ENCODE measurements around the gene CTSC. TPM values are rescaled to one million over a fixed set of nuclear protein-coding genes. Genes with fewer than 3 reads are reported as not detected.

CTSC gene
- total RNA-seq, 1 donor from 2014 or later: 230 TPM

GRCh38 chr11:88358040-88358431 lies 20.5 kb upstream of the CTSC start:
- DNase-seq (ENCODE audit: low spot score in 2 of 2, unreplicated experiment in 2 of 2): no peak
- H3K4me1 Mint-ChIP-seq: peaks cover 38% of the 10 kb centered on the region
- no peaks in the 10 kb centered on the region for H3K36me3 Mint-ChIP-seq
- peak overlapping the region; percentile 90 for H3K27ac Mint-ChIP-seq
- TF ChIP-seq, protein P1, sequence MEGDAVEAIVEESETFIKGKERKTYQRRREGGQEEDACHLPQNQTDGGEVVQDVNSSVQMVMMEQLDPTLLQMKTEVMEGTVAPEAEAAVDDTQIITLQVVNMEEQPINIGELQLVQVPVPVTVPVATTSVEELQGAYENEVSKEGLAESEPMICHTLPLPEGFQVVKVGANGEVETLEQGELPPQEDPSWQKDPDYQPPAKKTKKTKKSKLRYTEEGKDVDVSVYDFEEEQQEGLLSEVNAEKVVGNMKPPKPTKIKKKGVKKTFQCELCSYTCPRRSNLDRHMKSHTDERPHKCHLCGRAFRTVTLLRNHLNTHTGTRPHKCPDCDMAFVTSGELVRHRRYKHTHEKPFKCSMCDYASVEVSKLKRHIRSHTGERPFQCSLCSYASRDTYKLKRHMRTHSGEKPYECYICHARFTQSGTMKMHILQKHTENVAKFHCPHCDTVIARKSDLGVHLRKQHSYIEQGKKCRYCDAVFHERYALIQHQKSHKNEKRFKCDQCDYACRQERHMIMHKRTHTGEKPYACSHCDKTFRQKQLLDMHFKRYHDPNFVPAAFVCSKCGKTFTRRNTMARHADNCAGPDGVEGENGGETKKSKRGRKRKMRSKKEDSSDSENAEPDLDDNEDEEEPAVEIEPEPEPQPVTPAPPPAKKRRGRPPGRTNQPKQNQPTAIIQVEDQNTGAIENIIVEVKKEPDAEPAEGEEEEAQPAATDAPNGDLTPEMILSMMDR (IDR thresholded peaks at IDR 0.05; ENCODE audit: unreplicated experiment): no peak
- no peak overlapping the region for H3K4me3 Mint-ChIP-seq
- no peaks in the 10 kb centered on the region for H3K9me3 Mint-ChIP-seq
- H3K27me3 Mint-ChIP-seq (ENCODE audit: low read depth): no peaks in the 10 kb centered on the region

DNA sequence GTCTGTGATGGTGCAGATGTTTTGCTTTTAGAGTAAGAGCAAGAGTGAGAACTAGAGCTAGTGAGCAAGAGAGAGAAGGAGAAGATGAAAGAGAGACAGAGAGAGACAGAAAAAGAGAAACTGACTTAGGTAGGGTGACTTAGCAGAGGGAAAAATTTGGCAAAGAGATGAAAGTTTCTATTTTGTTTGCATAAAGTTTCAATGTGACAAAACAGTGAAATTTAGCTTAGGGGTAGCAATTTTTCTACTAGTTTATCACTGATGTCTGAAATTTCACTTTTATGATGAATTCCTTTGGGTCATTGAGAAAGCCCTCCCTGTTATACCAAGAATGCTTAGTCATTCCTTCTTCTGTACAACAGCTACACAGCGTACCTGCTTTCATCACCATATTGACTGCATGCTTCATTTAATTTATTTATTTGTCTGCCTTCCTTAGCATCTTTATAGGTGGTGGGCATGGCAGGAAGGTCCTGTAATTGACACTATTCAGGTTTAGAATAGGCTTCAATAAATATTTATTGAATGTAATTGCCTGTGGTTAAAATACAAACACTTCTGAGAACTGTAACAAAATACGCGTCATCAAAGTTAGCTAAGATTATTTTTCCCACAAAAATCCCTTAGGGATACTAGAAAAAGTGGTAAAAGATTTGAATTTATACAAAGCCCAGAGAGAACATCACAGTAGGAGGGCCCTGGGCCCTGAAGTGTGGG lies 19.9 kb upstream of the CTSC start:
- Mint-ChIP-seq H3K9me3 (no peaks in the 10 kb centered on the region), H3K27ac (peak overlapping the region; percentile 90), H3K4me3 (no peak overlapping the region), H3K36me3 (no peaks in the 10 kb centered on the region), H3K4me1 (peaks cover 34% of the 10 kb centered on the region), H3K27me3 (ENCODE audit: low read depth) (no peaks in the 10 kb centered on the region)
- no peak for DNase-seq (ENCODE audit: low spot score in 2 of 2, unreplicated experiment in 2 of 2)
- TF ChIP-seq, protein P1 (IDR thresholded peaks at IDR 0.05; ENCODE audit: unreplicated experiment): no peak

- Mint-ChIP-seq H3K36me3 (no peaks in the 10 kb centered on the region), H3K9me3 (no peaks in the 10 kb centered on the region), H3K4me1 (peaks cover 41% of the 10 kb centered on the region), H3K27me3 (ENCODE audit: low read depth) (no peaks in the 10 kb centered on the region), H3K27ac (no peak overlapping the region), H3K4me3 (no peak overlapping the region)
- no peak for DNase-seq (ENCODE audit: low spot score in 2 of 2, unreplicated experiment in 2 of 2)
- TF ChIP-seq, protein P1 (IDR thresholded peaks at IDR 0.05; ENCODE audit: unreplicated experiment): no peak
Measured at GRCh38 chr11:88355887-88356286, 18.4 kb upstream of the CTSC start.

DNA sequence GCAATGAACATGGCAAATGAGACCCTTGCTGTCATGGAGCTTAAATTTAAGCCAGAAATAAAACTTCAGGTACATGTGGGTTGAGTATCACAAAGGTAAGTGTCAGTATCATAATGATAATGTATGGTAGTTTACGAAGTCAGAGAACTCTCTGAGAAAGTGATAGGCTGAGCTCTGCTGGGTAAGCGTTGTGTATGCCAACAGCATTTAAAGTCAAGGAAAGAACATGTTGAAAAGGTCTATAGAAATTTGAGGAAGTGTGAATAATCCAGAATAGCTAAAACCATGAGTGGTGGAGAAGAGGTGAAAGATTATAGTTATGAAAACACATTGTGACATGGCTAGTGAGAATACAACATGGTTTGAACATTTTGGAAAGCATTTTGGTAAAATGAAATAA lies 17.4 kb upstream of the CTSC start:
- Mint-ChIP-seq H3K4me1 (peaks cover 41% of the 10 kb centered on the region), H3K27ac (peak overlapping the region; percentile 11), H3K9me3 (no peaks in the 10 kb centered on the region), H3K36me3 (no peaks in the 10 kb centered on the region), H3K4me3 (no peak overlapping the region), H3K27me3 (ENCODE audit: low read depth) (no peaks in the 10 kb centered on the region)
- TF ChIP-seq, protein P1 (IDR thresholded peaks at IDR 0.05; ENCODE audit: unreplicated experiment): no peak
- DNase-seq (ENCODE audit: low spot score in 2 of 2, unreplicated experiment in 2 of 2): no peak

DNA sequence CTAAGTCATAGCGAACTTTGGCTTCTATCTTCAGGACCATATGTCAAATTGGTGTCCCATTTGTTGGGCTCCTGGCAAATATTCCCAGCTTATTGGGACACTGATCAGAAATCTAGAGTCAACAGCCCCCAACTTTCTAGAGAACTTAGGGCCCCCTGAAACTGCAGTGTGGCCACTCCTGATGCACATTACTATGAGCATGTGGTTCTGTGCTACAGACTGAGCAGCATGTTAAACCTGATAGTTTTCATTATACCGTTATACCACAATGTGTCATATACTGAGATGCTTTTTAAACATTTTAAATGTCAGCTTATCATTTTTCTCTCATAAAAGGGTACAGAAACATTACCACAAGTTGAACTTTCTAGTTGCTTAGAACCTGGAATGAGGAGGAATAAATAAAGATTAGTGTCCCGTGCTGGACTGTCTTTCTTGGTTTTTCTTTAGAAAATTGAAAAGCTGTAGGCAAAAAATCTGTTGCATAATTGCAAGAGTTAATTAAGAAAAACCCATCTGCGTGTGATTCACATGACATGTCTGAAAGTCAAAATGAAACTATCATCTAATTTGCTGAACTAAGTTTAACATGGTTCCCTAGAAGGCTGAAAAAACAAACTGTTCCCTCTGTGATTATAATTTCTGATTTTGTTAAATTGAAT lies 16.4 kb upstream of the CTSC start:
- Mint-ChIP-seq H3K4me1 (peaks cover 38% of the 10 kb centered on the region), H3K36me3 (no peaks in the 10 kb centered on the region), H3K4me3 (no peak overlapping the region), H3K27me3 (ENCODE audit: low read depth) (no peaks in the 10 kb centered on the region), H3K27ac (peak overlapping the region; percentile 16), H3K9me3 (no peaks in the 10 kb centered on the region)
- TF ChIP-seq, protein P1 (IDR thresholded peaks at IDR 0.05; ENCODE audit: unreplicated experiment): no peak
- DNase-seq (ENCODE audit: low spot score in 2 of 2, unreplicated experiment in 2 of 2): no peak
